Activated T-cell treated with anti-CD3 and anti-CD28 coated beads for 48 hours (primary cell): Measurements from ENCODE around the gene SNAP25.

Source experiments
- DNase-seq: peaks from one replicate; pipeline ENCODE4 v3.0.0-alpha.2; 2020; ENCODE audit warnings: low read depth

The SNAP25 gene

DNA sequence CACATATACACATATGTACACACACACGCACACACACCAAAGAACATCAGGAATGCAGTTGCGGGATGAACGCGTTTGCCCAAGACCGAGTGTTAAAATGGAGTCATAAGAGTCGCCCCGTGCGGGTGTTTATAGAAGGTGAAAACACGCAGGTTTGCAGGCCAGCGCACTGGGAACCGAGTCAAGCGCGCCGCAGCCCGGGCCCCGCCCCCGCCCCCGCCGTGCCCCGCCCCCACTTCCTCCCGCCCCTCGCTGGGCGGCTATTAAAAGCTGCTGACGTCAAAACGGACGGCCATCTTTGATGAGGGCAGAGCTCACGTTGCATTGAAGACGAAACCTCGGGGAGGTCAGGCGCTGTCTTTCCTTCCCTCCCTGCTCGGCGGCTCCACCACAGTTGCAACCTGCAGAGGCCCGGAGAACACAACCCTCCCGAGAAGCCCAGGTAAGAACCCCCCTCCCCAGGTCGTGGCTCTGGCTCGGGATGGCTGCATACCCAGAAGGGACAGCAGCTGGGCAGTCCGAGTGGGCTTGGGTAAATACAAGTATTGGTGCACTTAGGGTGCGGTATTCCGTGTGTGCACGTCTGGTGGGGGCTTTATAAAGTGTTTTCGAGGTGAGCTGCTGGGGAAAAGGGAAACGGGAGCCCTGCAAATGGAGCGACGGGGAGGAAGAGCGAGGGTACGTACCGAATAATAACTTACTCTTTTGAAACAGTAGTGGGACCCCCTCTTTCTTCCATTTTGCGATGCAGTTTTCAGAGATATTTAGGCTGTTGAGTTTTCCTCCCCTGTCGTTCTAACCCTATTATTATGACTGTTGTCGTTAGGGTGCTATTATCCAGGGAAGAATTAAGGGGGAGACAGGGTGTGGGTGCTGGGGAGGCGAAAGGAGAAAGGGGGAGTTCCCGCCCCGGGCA is at the start of gene SNAP25:
SNAP25 (plus strand) TSS at position 295 of the 916 bp plus-strand sequence. CDS start 56,662 bp downstream, outside the sequence.
- peak; percentile 25 for DNase-seq

DNA sequence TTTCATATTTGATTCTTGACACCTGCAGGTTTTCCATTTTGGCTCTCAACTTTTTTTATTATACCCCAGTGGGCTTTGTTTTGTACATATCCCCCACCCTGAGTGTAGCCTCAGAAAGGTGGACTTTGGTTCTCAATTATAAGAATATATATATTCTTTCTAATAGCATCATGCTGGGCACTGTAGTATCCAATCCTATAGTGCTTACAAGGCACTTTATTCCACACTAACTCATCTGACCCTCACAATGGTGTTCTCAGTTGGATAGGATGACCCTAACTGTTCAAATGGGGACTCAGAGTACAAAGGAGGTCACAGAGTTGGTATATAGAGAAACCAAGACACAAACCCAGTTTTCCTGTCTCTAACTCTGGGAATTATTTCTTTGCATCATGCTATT is 48.9 kb upstream of the SNAP25 start:
- DNase-seq: no peak

DNA sequence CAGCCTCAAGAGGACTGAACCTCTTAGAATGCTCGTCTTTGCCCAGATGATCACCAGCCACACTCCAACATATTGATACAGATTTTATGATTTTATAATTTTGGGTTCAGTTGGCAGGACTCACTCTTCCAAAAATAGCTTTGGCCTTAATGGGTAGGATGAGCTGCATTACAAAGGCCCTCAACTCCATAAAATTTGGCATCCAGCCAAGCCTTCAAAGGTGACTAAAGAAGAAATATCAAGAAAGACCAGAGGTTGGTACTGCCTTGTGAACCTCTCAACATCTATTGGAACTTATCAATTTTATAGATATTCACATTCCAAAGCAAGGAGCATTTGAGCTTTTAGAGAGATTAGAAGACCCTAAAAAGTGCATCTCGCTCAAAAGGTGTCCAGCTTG is 48.4 kb upstream of the SNAP25 start:
- no peak for DNase-seq

DNA sequence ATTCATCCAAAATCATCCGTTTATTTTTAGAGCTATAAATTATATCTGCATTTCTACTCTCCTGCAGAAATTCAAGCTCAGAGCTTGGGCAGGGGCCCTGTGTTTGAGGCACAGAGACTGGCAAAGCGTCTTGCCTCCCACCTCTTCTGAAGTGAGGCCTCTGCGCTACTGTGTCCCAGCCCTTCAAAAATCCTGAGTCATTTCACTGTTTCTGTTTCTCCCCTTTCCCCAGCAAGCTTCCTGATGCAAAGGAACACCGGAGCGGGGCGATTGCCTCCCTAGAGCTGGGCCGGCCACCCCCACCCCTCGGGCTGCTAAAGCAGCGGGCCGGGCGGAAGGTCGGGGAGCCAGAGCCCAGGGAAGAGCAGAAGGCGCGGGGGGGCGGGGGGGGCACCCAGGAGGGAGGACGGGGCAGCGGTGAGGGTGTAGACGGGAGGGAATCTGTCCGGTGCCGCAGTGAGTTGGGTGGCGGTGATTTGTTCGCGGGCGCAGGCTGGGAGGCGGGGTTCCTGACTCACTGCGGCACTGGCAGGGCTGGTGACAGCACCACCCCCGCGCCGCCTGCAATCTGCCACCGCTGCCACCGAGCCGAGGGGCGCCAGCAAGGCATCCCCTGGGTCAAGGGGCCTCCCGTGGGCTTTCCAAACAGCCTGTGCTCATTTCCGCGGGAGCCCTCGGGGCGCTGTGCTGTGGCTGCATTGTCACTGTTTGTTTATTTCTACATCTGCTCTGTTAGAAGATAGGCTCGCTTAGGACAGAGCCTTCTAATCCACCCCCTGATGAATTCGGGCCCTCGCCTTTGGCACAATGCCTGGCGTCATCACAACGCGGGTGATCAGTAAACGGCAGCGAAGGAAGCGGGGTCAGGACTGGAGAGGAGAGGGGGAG is 46.5 kb upstream of the SNAP25 start:
- peak; percentile 40 for DNase-seq

DNA sequence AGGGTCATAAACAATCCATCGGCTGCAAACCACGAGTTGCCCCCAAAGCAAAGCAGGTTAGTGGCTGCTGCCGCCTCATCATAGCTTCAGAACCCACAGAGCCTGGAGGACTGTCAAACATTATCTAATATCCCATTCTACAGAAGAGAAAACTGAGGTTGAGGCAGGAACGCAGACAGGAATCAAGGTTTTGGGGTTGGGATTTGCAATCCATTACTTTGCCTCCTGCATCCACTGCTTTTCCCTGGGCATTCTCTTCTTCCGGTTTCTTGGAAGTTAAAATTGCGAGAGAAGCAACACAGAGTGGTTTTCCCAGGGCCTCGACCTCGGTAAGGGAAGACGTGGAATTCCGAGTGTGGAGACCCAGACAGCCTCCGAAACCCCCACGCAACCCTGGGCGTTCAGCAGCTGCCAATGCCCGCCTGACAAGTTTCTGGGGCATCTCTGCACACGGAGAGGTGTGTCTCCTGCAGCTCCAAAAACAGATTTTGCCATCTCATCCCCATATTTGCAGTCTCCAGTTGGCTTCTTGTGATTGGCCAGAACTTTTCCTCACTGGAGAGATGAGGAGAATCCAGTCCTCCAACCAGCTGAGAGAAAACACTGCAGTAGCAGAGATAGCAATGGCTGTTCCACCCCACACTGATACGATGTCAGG is 45.5 kb upstream of the SNAP25 start:
- DNase-seq: no peak

DNA sequence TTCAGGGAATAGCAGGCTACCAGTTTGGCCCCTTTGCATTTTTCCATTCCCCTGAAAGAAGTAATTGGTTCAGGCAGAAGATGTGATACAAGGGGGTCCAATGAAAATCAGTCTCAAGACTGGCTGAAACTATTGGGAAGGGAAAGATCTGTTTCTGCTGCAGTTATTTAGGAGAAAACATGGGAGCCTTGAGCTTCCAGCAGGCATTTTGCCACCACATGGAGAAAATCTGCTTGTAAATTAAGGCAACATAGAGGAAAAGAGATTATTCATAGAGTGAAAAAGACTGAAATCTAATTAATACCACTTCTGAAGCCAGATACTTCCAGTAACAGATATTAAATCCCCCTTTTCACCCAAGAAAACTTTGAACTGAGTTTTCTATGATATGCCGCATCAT is 44.2 kb upstream of the SNAP25 start:
- no peak for DNase-seq

DNA sequence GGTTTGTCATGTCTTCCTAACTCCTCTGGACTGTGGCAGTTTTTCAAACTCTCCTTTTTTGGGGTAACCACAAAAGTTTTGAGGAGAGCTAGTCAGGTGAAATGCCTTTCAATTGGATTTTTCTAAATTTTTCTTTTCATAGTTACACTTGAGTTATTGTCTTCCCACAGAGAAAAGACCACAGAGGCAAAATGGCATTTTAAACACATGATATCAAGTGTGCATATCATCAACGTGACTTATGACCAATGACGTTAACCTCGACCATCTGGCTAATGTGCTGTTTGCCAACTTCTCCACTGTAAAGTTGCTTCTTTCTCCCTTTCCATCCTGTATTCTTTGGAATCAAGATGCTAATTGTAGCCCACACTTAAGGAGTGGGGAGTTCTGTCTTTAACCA is 41.3 kb upstream of the SNAP25 start:
- DNase-seq: no peak

DNA sequence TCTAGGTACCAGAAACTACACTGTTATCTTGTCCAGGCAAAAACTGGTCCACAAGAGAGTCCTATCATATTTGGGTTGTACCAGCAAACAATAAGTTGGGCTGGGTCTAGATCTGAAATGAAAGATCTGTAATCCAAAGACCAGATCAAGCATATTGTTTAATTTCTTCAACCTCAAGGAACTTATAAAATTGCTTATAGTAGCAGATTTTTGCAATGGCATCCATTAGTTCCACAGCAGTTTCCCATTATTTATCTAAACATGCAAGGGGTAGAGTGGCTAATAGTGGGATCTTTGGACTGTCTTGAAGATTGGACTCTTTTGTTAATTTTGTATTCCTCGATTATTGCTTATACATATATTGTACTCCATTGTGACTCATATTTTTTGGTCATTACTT is 40.5 kb upstream of the SNAP25 start:
- DNase-seq: no peak

DNA sequence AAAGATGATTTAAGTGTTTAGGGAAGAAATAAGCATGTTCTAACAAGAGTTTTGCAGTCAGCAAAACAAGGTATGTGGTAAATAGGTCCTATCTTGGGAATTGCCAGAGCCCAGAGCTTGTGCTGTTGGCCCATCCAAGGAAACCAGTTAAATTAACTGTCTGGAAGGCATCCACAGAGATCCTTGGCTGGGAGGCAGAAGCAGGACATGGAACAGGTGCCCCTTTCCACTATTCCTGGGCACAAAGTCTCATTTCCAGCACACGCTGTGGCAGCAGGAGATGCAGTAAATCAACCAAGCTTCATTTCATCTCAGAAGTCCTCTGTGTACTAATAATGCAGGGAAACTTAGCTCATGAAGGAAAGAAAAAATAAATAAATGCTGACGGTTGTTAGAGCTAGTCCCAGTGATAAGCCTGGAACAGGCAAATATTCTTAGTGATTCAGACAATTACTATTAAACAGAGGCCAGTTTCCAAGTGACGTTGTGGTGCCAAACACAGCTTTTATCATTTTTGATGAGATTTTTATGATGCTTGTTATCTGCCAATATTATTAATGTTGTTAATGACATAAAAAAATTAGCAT is 39.8 kb upstream of the SNAP25 start:
- no peak for DNase-seq

DNA sequence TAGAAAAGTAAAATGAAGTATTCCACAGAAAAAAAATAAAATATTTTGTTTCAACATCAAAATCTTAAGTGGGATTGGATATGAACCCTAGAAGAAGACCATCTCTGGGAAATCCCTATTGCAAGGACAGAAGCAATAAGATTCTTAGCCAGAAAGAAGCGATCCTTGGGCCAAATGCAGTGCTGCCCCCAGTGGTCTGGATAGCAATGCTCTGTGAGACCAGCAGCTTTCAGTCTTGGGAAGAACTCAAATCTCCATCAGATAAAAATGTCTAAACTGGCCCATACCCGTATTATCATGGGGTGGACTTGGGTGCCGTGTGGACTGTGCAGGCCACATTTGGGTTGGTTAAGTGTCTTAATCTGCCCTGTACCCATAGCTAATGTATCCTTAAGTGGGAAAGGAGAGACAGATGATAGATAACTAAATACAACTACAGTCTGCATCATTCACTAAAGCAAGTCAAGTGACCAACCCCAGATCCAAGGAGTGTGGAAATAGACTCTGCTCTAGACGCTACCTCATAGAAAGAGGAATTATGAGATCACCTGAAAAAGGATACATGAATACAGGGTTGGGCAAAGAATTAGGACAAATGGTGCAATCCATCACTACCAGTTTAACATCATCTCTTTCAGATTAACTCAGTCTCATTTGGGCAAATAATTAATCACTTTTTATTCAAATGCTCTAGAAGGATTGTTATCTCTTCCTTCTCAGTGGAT is 38.9 kb upstream of the SNAP25 start:
- DNase-seq: no peak

DNA sequence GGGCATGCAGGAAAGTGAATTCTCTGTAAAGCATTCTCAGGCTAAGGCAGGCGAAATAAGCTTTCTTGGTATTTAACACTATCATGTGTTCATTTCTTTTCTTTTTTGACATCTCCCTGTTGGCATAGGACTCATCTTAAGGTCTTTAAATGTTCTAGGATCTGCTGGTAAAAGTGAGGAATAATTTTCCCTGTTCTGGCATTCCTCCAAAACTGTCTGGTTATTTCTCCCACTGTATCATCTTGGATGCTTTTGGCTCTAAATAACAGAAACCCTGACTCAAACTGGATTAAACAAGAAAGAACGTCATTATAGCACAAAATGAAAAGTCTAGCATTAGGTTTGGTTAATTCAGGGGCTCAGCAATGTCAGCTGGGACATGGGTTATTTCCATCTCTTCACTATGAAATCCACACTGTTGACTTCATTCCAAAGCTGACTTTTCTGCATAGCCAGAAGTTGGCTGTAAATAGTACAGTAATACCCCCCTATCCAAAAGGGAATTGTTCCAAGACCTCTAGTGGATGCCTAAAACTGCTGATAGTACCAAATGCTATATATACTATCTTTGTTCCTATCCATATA is 37.9 kb upstream of the SNAP25 start:
- no peak for DNase-seq

DNA sequence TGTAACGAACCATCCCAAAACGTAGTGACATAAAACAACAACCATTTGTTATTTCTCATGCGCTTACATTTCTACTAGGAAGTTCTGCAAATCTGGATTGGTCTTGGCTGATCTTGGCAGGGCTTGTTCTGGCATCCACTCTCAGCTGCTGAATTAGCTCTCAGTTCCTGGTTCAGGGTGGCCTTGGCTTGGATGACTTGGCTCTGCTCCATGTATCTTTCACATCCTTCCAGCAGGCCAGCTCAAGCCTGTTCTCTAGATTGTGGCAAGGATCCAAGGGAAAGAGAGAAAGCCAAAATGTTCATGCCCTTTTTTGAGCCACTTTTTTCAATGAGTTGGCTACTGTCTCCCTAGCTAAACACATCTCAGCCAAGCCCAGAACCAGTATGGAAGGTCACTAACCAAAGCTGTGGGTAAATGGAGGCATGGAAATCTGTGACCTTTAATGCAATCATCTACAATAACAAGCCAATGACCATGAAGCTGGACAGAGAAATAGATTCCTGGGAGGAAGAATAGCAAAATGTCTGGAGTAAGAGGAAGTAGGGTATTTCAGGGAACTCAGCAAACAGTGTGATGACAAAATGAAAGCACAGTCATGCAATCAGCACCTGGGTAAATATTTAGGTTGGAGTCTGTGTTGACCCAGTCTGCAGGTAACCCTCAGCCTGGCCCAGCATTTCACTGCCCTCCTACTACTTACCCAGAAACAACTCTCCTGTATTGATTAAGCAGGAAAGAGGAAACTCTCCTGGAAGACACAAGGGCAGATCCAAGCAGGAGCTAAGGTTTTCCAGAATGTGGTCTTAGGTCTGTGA is 32.7 kb upstream of the SNAP25 start:
- no peak for DNase-seq

DNA sequence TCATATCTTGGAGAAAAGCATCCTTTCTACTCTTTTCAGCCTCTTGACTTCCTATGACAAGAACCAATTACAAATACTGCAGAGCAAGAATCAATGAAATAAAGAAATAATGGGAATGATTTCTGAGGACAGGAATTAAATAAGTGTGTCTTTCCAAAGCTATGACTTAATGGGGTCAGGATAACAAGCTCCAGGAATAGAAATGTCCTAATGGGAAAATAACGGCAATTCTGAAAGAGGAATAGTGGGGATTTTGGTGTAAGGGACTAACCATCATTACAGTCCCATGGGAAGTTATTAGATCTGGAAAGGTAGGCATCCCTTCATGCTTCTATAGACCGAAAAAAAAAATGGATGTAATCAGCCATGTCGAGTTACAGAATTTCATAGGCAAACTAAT is 28.2 kb upstream of the SNAP25 start:
- no peak for DNase-seq

DNA sequence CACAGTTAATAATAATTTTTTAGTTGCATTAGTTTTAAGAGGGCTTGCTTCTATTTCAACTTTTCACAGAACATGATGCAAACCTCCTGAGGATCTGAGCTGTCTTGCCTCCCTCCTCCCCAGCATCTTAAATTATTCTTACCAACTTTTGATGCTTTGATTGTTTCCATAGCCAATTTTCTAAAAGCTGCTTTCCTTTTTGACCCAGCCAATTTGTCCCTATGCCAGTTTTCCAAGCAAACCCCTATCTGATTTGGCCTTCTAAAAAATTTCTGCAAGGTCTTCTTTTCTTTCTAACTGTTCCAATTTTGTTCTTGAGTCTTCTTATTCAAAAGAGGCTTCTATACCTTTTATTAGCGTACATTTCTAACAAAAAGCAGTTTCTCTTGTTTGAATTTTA is 26.5 kb upstream of the SNAP25 start:
- no peak for DNase-seq

DNA sequence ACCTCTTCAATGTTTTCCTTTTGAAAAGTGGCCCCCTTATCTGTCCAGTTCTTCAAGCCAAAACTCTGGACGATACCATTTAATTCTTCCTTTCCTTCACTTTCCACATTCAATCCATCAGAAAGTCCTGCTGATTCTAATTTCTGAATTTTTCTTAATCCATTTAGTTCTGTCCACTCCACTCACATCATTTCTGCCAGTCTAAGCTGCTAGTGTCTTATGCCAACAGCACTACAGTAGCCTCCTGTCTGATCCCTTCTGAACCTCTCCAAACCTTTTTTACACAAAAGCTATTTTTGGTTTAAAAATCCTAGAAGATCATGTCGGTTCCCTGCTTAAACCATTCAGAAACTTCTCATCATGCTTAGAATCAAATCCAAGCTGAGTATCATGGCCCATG is 24.5 kb upstream of the SNAP25 start:
- no peak for DNase-seq

DNA sequence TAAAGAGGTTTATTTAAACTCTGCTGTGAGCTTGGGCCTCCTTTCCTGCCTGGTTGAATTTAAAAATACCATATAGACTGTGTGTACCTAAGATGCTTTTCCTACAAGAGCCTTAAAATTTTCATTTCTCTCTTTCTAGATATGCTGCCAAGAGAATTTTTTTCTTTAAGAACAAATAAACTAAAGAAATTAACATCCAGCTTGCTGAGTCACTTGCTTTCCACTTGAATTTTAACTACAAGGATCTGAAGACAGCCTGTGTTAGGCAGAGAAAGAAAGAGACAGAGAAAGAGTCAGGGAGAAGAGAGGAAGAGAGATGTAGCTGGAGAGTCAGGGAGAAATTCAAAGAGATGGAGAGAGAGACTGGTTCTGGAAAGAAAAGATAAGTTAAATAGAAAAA is 18.3 kb upstream of the SNAP25 start:
- DNase-seq: no peak

DNA sequence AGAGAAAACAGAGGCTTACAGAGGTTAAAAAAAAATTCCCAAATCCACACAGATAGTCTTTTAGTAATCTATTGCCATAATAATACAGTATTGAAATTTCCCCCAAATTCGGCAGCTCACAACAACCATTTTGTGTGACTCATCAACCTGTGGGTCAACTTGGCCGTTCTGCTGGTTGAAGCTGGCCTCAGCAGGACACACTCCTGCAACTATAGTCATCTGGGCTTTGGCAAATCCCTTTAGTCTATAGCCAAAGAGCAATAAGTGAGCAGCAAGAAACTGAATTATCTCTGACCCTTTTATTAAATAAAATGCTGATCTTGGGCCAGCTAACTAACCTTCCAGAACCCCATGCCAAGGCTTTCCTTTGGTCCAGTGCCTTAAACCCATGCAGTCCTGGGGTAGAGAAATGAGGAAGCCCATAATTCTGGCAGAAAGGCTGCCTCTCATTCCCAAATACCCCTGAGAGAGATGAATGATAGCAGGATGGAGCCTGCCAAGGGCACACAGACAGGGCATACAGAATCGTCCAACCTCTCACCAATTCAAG is 17.2 kb upstream of the SNAP25 start:
- no peak for DNase-seq

DNA sequence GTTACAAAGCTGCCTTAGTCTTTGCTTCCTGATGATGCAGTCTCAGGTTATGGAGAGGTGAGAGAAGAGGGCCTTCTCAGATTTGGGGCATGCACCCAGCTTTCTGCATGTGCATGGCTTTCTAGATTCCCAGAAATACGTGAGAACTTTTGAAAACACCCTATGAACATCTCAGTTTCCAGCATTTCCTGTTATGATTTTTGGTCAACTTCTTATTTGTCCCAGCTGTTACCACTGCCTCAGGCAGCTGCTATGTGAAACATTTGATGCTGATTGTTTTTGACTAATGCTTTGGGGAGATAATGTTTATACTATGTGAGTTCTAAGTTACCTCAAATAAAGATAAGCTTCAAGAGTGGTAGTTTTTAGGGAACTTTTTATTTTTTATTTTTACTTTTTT is 9.5 kb upstream of the SNAP25 start:
- no peak for DNase-seq

DNA sequence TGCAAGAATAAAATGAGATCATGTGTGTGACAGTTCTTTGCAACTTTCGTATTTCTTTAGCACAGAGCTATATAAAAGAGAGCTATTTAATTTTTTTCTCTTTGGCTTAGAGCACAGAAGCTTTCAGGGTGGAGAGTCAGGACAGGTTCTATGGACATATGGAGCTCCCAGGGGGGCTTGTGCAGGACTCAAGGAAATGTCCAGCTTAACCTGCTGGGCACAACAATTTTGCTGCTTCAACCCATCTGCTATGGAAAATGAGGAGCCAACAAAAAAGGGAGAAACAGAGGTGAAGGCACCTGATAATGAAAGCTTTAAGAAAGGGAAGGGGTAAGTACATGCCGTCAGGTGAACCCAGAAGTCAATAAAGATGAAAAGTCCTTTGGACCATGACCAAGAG is 5.1 kb upstream of the SNAP25 start:
- DNase-seq: no peak
